Neural progenitor cell (in vitro differentiated cells): ENCODE data around the gene ARL4D.

Experiments used
- EZH2 ChIP-seq: fragments of 200-600 bp; sonication (generic); IDR thresholded peaks from 2 replicates; pipeline ENCODE4 v1.6.1; 2017; ENCODE audit warnings: antibody characterized with exemption, mild to moderate bottlenecking, moderate library complexity
- TF ChIP-seq, protein P1 (sequence below): fragments of 200-600 bp; sonication (generic); IDR thresholded peaks from 2 replicates; pipeline ENCODE4 v1.5.1; 2017; ENCODE audit warnings: antibody characterized with exemption, mild to moderate bottlenecking

DNA sequence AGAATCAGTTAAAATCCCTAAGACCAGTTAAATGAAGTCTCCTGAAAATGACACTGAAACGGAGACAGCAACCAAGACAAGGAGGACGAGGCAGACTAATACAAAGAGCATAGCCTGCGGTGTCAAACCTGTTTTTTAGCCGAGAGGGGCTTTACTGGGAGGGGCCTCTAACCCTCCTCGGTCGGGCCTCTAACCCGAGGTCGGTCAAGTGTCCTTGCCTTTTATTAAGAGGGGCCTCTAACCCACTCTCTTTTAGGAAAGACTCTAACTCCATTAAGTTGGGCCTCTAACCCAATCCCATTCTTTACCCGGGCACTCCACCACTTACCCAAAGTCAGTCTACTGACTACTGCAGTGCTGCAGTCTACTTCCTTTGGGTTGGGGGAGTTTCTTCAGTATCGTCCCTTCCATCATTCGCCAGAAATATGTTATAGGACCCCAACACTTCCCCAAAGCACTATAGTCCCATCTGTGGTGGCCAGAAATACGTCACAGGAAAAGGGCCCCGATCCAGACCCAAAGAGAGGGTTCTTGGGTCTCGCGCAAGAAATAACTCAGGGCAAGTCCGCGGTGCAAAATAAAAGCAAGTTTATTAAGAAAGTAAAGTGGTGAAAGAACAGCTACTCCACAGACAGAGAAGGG, 39.2 kb upstream of the ARL4D start:
- TF ChIP-seq, protein P1, sequence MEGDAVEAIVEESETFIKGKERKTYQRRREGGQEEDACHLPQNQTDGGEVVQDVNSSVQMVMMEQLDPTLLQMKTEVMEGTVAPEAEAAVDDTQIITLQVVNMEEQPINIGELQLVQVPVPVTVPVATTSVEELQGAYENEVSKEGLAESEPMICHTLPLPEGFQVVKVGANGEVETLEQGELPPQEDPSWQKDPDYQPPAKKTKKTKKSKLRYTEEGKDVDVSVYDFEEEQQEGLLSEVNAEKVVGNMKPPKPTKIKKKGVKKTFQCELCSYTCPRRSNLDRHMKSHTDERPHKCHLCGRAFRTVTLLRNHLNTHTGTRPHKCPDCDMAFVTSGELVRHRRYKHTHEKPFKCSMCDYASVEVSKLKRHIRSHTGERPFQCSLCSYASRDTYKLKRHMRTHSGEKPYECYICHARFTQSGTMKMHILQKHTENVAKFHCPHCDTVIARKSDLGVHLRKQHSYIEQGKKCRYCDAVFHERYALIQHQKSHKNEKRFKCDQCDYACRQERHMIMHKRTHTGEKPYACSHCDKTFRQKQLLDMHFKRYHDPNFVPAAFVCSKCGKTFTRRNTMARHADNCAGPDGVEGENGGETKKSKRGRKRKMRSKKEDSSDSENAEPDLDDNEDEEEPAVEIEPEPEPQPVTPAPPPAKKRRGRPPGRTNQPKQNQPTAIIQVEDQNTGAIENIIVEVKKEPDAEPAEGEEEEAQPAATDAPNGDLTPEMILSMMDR: no peak
- TF ChIP-seq EZH2: no peak
